Esophagus muscularis mucosa (tissue), 4 donors: ENCODE measurements around the gene TM6SF1. TPM values are rescaled to one million over a fixed set of nuclear protein-coding genes. Genes with fewer than 3 reads are reported as not detected.
A peak's percentile ranks its signal among the peaks of the same experiment; 100 is the strongest.

ENCODE experiments used
- DNase-seq: peaks from one replicate; pipeline ENCODE4 v3.0.0-alpha.2; 2017; ENCODE audit errors: extremely low spot score
- H3K27ac ChIP-seq, 4 donors: fragments of 200-600 bp; sonication (generic); replicated peaks in 1 of 4; 1 replicate in 3 of 4; 2 replicates in 1 of 4; pipeline ENCODE4 v1.5.1; 2016 to 2019; ENCODE audit warnings: mild to moderate bottlenecking in 1 of 4
- H3K27me3 ChIP-seq, 4 donors: fragments of 200-600 bp; sonication (generic); one replicate each; pipeline versions ENCODE4 v1.5.1 to v1.6.0; 2016 to 2019
- H3K36me3 ChIP-seq, 4 donors: fragments of 200-600 bp; sonication (generic); one replicate each; pipeline ENCODE4 v1.5.1; 2016 to 2019
- H3K4me1 ChIP-seq, 4 donors: fragments of 200-600 bp; sonication (generic); one replicate each; pipeline ENCODE4 v1.5.1; 2016 to 2019
- H3K4me3 ChIP-seq, 4 donors: fragments of 200-600 bp; sonication (generic); 1 replicate in 2 of 4; 2 replicates in 2 of 4; pipeline ENCODE4 v1.5.1; 2016 to 2019; ENCODE audit warnings: mild to moderate bottlenecking in 4 of 4, moderate library complexity in 1 of 4
- H3K9me3 ChIP-seq, 4 donors: fragments of 200-600 bp; sonication (generic); 1 replicate in 3 of 4; 2 replicates in 1 of 4; pipeline ENCODE4 v1.5.1; 2016 to 2019
- EP300 ChIP-seq: sonication (generic); formaldehyde crosslinking; IDR thresholded peaks from one replicate; pipeline ENCODE4 v1.6.1; 2017; ENCODE audit warnings: antibody characterized with exemption
- POLR2A ChIP-seq: fragments of 450-650 bp; IDR thresholded peaks from one replicate; pipeline ENCODE4 v1.6.1; 2017; ENCODE audit warnings: antibody characterized with exemption, moderate library complexity, mild to moderate bottlenecking, low read depth
- POLR2AphosphoS5 ChIP-seq, 2 donors: sonication (generic); formaldehyde crosslinking; IDR thresholded peaks; one replicate each; pipeline ENCODE4 v1.6.1; 2017; ENCODE audit warnings: antibody characterized with exemption in 2 of 2
- WGBS: methylation state at CpG from one replicate; pipeline ENCODE4 v1.1.5; 2018; 5-methylcytosine and 5-hydroxymethylcytosine counted together
- intact Hi-C: fragments of 100-400 bp; cut with DNase I; formaldehyde crosslinking; loops from one replicate; pipeline ENCODE4 v1.15.1; 2023
- total RNA-seq, 4 donors: library from RNA; depleted of rRNA; stranded (reverse); fragments of >200 nt; gene quantifications; one replicate each; pipeline versions ENCODE4 v1.1.0 to v1.2.1, GENCODE V29; 2016
- TF ChIP-seq, protein P1 (sequence below), 3 experiments: fragments of 200-600 bp in 2 of 3; fragments of 450-650 bp in 1 of 3; sonication (generic) in 2 of 3; IDR thresholded peaks; one replicate each; pipeline ENCODE4 v1.5.1; 2017 to 2019; ENCODE audit warnings: antibody characterized with exemption in 3 of 3, mild to moderate bottlenecking in 2 of 3, moderate library complexity in 1 of 3

Gene TM6SF1
- total RNA-seq: 1 to 10 TPM; 5.8 to 7.8 (median 6.6) TPM

DNA sequence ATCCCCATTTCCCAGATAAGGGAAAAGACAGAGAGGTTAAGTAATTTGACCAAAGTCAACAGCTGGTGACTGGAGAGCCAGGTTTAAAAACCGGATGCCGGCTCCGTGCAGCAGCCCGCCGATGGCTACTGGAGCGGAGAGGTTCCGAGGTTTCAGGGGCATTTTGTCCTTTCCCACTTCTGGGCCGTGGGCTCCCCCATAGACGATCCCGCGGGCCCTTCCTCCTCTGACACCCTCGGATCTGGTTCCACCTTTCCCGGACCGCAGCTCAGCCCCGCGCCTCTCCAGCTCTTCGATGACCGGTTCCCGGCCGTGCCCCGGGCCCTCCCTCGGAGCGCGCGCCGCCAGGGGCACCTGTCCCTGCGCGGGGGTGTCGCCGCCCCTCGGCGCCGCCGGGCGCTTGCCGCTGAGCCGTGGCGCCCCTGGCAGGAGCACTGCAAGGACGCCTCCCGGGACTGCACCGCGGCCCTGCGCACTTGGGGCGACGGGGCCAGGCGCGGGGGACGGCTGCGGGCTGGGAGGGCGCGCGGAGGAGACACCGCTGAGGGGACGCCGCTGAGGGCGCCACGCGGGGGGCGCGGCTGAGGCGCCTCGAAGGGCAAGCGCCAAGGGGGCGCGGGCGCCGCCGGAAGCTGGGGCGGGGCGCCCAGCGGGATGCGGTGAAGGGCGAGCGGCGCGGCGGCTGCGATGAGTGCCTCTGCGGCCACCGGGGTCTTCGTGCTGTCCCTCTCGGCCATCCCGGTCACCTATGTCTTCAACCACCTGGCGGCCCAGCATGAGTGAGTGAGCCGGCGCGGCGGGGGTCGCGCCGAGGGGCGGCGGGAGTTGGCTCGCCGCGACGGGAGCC is at the start of gene TM6SF1:
TM6SF1 (plus strand) TSS at position 652 of the 847 bp plus-strand sequence; CDS start at position 688, 36 bp downstream.
- Histone ChIP-seq H3K36me3 (no peaks in the 10 kb centered on the region), H3K27me3 (peaks cover 0 to 60% (median 15%) of the 10 kb centered on the region in 4 donors), H3K9me3 (no peaks in the 10 kb centered on the region), H3K4me1 (peaks cover 12 to 47% (median 28%) of the 10 kb centered on the region in 4 donors), H3K4me3 (peak within 1 kb of the TSS; percentile 55 to 68 (median 61)), H3K27ac (peak within 1 kb of the TSS; percentile 42 to 73 (median 58))
- WGBS: no CpG with 5 or more reads among the region's 97 CpGs
- intact Hi-C loops: no loop called here
- DNase-seq: no peak
- TF ChIP-seq, protein P1, sequence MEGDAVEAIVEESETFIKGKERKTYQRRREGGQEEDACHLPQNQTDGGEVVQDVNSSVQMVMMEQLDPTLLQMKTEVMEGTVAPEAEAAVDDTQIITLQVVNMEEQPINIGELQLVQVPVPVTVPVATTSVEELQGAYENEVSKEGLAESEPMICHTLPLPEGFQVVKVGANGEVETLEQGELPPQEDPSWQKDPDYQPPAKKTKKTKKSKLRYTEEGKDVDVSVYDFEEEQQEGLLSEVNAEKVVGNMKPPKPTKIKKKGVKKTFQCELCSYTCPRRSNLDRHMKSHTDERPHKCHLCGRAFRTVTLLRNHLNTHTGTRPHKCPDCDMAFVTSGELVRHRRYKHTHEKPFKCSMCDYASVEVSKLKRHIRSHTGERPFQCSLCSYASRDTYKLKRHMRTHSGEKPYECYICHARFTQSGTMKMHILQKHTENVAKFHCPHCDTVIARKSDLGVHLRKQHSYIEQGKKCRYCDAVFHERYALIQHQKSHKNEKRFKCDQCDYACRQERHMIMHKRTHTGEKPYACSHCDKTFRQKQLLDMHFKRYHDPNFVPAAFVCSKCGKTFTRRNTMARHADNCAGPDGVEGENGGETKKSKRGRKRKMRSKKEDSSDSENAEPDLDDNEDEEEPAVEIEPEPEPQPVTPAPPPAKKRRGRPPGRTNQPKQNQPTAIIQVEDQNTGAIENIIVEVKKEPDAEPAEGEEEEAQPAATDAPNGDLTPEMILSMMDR (IDR thresholded peaks at IDR 0.05): no peak
- no peak for TF ChIP-seq POLR2AphosphoS5 (IDR thresholded peaks at IDR 0.05)
- TF ChIP-seq EP300: no peak
- no peak for TF ChIP-seq POLR2A

DNA sequence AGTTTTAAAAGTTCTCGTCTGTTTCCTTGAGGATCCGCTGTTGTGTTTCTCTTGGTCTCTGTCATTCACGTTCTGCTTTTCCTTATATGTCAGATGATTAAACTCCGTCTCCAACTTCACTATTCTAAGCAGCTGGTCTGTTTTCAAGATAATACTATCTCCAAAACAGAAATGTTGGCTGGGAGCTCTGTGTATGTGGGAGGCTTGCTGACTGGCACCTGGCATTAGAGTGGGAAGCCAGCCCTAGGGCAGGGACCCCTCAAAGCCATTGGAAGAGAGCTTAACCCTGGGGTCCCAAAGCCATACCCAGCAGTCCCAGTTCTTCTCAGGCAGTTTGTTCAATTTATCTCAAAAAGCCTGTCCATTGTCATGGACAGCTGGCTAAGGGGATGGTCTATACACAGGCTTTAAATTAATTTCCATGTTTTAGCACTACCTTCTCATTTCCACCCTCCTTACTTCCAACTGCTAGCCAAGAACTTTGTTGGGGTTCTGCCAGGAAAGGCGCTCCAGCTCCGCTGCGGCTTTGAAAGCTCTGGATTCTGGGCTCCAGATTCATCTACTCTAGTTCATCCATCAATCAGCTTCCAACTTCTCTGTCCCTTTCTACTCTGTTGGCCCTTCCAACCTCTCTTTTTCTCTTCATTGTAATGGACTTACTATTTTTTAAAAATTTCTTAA is 49.6 kb upstream of the TM6SF1 start:
- peaks cover 5 to 25% (median 22%) of the 10 kb centered on the region in 4 donors for H3K36me3 ChIP-seq
- no peak for DNase-seq
- H3K4me3 ChIP-seq: no peak overlapping the region
- no peaks in the 10 kb centered on the region for H3K27me3 ChIP-seq
- TF ChIP-seq POLR2A (no peak), POLR2AphosphoS5 (IDR thresholded peaks at IDR 0.05) (no peak), EP300 (no peak)
- TF ChIP-seq, protein P1 (IDR thresholded peaks at IDR 0.05): no peak
- peak overlapping the region in 3 of 4 donors; percentile 1 to 26 (median 14) for H3K27ac ChIP-seq
- intact Hi-C loops: no loop called here
- no peaks in the 10 kb centered on the region for H3K9me3 ChIP-seq
- 49% methylated on average over 7 of the region's 7 CpGs for WGBS
- H3K4me1 ChIP-seq: peaks cover 30 to 69% (median 62%) of the 10 kb centered on the region in 4 donors

DNA sequence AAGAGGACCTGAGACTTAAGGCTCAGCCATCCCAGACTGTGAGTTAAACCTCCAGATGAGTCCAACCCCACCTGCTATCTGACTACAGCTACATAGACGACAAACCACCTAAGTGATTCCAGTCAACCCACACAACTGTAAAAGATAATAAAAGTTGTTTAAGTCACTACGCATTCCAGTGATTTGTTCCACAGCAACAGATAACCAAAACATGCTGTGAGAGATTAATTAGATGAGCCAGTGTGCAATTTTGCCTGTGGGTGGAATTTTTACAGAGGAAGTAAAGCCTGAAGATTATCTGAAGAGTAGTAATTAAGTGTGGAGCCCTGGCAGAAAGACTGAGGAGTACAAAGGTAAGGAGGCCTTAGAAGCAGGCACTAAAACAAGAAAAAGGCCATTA is 45.8 kb upstream of the TM6SF1 start:
- 45% methylated on average over 2 of the region's 2 CpGs for WGBS
- no peak for TF ChIP-seq EP300
- TF ChIP-seq, protein P1 (IDR thresholded peaks at IDR 0.05): no peak
- TF ChIP-seq POLR2AphosphoS5 (IDR thresholded peaks at IDR 0.05): no peak
- no peak for TF ChIP-seq POLR2A
- H3K9me3 ChIP-seq: no peaks in the 10 kb centered on the region
- no peaks in the 10 kb centered on the region for H3K36me3 ChIP-seq
- H3K27me3 ChIP-seq: no peaks in the 10 kb centered on the region
- peaks cover 55 to 86% (median 82%) of the 10 kb centered on the region in 4 donors for H3K4me1 ChIP-seq
- no peak overlapping the region for H3K4me3 ChIP-seq
- peak overlapping the region; percentile 10 to 20 (median 16) for H3K27ac ChIP-seq
- intact Hi-C loops: no loop called here
- no peak for DNase-seq

DNA sequence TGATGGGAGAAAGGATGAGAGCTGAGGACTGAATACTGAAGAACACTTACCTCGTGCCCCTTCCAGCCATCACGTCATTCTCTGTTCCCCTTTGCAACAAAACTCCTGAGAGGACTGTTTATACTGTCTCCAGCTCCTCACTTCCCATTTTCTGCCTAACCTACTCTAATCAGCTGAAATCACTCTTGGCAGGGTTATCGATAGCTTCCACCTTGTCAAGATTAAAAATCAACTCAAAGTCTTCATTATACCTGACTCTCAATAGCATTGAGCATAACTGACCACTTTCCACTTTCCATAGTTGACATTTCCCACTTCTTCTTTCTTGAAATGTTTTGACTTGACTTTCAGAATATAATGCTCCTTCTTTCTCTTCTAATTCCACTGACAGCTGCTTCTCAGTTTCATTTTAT is 44.7 kb upstream of the TM6SF1 start:
- TF ChIP-seq, protein P1 (IDR thresholded peaks at IDR 0.05): no peak
- 46% methylated on average over 3 of the region's 3 CpGs for WGBS
- Histone ChIP-seq H3K9me3 (no peaks in the 10 kb centered on the region), H3K27ac (peak overlapping the region in 2 of 4 donors; percentile 19 to 40), H3K27me3 (no peaks in the 10 kb centered on the region), H3K4me3 (no peak overlapping the region), H3K36me3 (no peaks in the 10 kb centered on the region), H3K4me1 (peaks cover 48 to 79% (median 77%) of the 10 kb centered on the region in 4 donors)
- intact Hi-C loops: no loop called here
- DNase-seq: no peak
